ENCODE results near the gene PAM.

Gene PAM

GRCh38 chr5:102787134-102787533, 32.0 kb downstream of the PAM start:
- Histone ChIP-seq H3K4me1 (ENCODE audit: control insufficient read depth, low read depth, low read length) (no peaks in the 10 kb centered on the region), H3K36me3 (ENCODE audit: control insufficient read depth, low read depth, low read length) (no peaks in the 10 kb centered on the region), H3K9ac (ENCODE audit: low read length) (no peak overlapping the region), H3K4me3 (ENCODE audit: low read length) (no peak overlapping the region), H3K9me3 (ENCODE audit: control insufficient read depth, low read depth, low read length) (no peaks in the 10 kb centered on the region), H3K27ac (ENCODE audit: low read length) (no peak overlapping the region), H3K27me3 (ENCODE audit: control insufficient read depth, insufficient read depth, low read length) (no peaks in the 10 kb centered on the region)

GRCh38 chr5:102788788-102789187, 33.7 kb downstream of the PAM start:
- Histone ChIP-seq H3K27me3 (ENCODE audit: control insufficient read depth, insufficient read depth, low read length) (no peaks in the 10 kb centered on the region), H3K27ac (ENCODE audit: low read length) (no peak overlapping the region), H3K4me3 (ENCODE audit: low read length) (no peak overlapping the region), H3K4me1 (ENCODE audit: control insufficient read depth, low read depth, low read length) (no peaks in the 10 kb centered on the region), H3K9ac (ENCODE audit: low read length) (no peak overlapping the region), H3K9me3 (ENCODE audit: control insufficient read depth, low read depth, low read length) (no peaks in the 10 kb centered on the region), H3K36me3 (ENCODE audit: control insufficient read depth, low read depth, low read length) (no peaks in the 10 kb centered on the region)

GRCh38 chr5:102789469-102789868, 34.4 kb downstream of the PAM start:
- H3K4me3 ChIP-seq (ENCODE audit: low read length), result no peak overlapping the region
- H3K27me3 ChIP-seq (ENCODE audit: control insufficient read depth, insufficient read depth, low read length), result no peaks in the 10 kb centered on the region
- H3K36me3 ChIP-seq (ENCODE audit: control insufficient read depth, low read depth, low read length), result no peaks in the 10 kb centered on the region
- H3K9ac ChIP-seq (ENCODE audit: low read length), result no peak overlapping the region
- H3K27ac ChIP-seq (ENCODE audit: low read length), result no peak overlapping the region
- H3K4me1 ChIP-seq (ENCODE audit: control insufficient read depth, low read depth, low read length), result peaks cover 4% of the 10 kb centered on the region
- H3K9me3 ChIP-seq (ENCODE audit: control insufficient read depth, low read depth, low read length), result no peaks in the 10 kb centered on the region

GRCh38 chr5:102790748-102791147, 35.6 kb downstream of the PAM start:
- Histone ChIP-seq H3K4me1 (ENCODE audit: control insufficient read depth, low read depth, low read length) (peaks cover 17% of the 10 kb centered on the region), H3K9ac (ENCODE audit: low read length) (no peak overlapping the region), H3K27ac (ENCODE audit: low read length) (no peak overlapping the region), H3K4me3 (ENCODE audit: low read length) (no peak overlapping the region), H3K9me3 (ENCODE audit: control insufficient read depth, low read depth, low read length) (no peaks in the 10 kb centered on the region), H3K36me3 (ENCODE audit: control insufficient read depth, low read depth, low read length) (no peaks in the 10 kb centered on the region), H3K27me3 (ENCODE audit: control insufficient read depth, insufficient read depth, low read length) (no peaks in the 10 kb centered on the region)

- no peak overlapping the region for H3K27ac ChIP-seq (ENCODE audit: low read length)
- no peak overlapping the region for H3K9ac ChIP-seq (ENCODE audit: low read length)
- peaks cover 33% of the 10 kb centered on the region for H3K4me1 ChIP-seq (ENCODE audit: control insufficient read depth, low read depth, low read length)
- no peaks in the 10 kb centered on the region for H3K9me3 ChIP-seq (ENCODE audit: control insufficient read depth, low read depth, low read length)
- H3K4me3 ChIP-seq (ENCODE audit: low read length), result no peak overlapping the region
- H3K27me3 ChIP-seq (ENCODE audit: control insufficient read depth, insufficient read depth, low read length), result no peaks in the 10 kb centered on the region
- no peaks in the 10 kb centered on the region for H3K36me3 ChIP-seq (ENCODE audit: control insufficient read depth, low read depth, low read length)
Measured at GRCh38 chr5:102792705-102793104, 37.6 kb downstream of the PAM start.

DNA sequence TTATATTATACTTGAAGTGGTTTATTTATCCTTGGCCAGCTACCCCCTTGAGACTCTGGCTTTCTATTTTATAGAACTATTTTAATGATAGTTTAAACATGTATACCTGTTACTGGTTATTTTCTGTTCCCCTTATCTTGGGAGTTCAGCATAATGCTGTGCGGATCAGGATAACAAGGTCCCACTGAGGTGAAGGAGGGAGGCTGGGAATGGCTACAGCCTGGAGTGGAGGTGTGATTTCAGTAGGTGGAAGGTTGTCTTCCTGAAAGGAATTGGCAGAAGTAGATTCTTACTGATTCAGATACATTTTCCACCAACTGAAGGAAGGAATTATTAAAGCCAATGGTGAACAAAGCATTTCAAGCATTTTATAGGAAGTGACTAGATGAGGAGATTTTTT, 38.9 kb downstream of the PAM start:
- Histone ChIP-seq H3K4me1 (ENCODE audit: control insufficient read depth, low read depth, low read length) (peaks cover 42% of the 10 kb centered on the region), H3K9me3 (ENCODE audit: control insufficient read depth, low read depth, low read length) (no peaks in the 10 kb centered on the region), H3K9ac (ENCODE audit: low read length) (no peak overlapping the region), H3K4me3 (ENCODE audit: low read length) (no peak overlapping the region), H3K27me3 (ENCODE audit: control insufficient read depth, insufficient read depth, low read length) (no peaks in the 10 kb centered on the region), H3K27ac (ENCODE audit: low read length) (no peak overlapping the region), H3K36me3 (ENCODE audit: control insufficient read depth, low read depth, low read length) (no peaks in the 10 kb centered on the region)

- Histone ChIP-seq H3K4me1 (ENCODE audit: control insufficient read depth, low read depth, low read length) (peaks cover 50% of the 10 kb centered on the region), H3K27ac (ENCODE audit: low read length) (no peak overlapping the region), H3K36me3 (ENCODE audit: control insufficient read depth, low read depth, low read length) (no peaks in the 10 kb centered on the region), H3K9ac (ENCODE audit: low read length) (no peak overlapping the region), H3K4me3 (ENCODE audit: low read length) (no peak overlapping the region), H3K9me3 (ENCODE audit: control insufficient read depth, low read depth, low read length) (no peaks in the 10 kb centered on the region), H3K27me3 (ENCODE audit: control insufficient read depth, insufficient read depth, low read length) (no peaks in the 10 kb centered on the region)
Measured at GRCh38 chr5:102794677-102795331, 39.7 kb downstream of the PAM start.

GRCh38 chr5:102795526-102795925, 40.4 kb downstream of the PAM start:
- Histone ChIP-seq H3K9ac (ENCODE audit: low read length) (no peak overlapping the region), H3K27me3 (ENCODE audit: control insufficient read depth, insufficient read depth, low read length) (no peaks in the 10 kb centered on the region), H3K4me1 (ENCODE audit: control insufficient read depth, low read depth, low read length) (peaks cover 53% of the 10 kb centered on the region), H3K27ac (ENCODE audit: low read length) (no peak overlapping the region), H3K36me3 (ENCODE audit: control insufficient read depth, low read depth, low read length) (no peaks in the 10 kb centered on the region), H3K4me3 (ENCODE audit: low read length) (no peak overlapping the region), H3K9me3 (ENCODE audit: control insufficient read depth, low read depth, low read length) (no peaks in the 10 kb centered on the region)

DNA sequence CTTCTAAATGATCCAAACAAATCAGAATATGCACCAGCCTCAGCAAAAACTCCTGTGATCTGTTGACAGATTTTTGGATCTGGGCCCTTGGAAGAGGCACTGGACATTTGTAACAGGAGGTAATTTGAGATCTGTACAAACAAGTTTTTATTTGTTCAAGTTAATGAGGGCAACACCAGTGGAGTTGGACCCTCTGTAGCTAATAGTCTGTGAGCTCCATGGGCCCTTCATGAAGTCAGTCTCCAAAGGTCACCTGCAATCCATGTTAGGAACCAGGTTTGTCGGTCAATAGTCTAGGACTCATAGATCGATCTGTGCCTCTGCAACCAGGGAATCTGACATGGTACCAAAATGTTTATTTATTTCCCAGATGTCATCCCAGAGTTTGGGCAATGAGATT, 40.9 kb downstream of the PAM start:
- Histone ChIP-seq H3K4me1 (ENCODE audit: control insufficient read depth, low read depth, low read length) (peaks cover 55% of the 10 kb centered on the region), H3K9me3 (ENCODE audit: control insufficient read depth, low read depth, low read length) (no peaks in the 10 kb centered on the region), H3K36me3 (ENCODE audit: control insufficient read depth, low read depth, low read length) (no peaks in the 10 kb centered on the region), H3K4me3 (ENCODE audit: low read length) (no peak overlapping the region), H3K27ac (ENCODE audit: low read length) (no peak overlapping the region), H3K27me3 (ENCODE audit: control insufficient read depth, insufficient read depth, low read length) (no peaks in the 10 kb centered on the region), H3K9ac (ENCODE audit: low read length) (no peak overlapping the region)

DNA sequence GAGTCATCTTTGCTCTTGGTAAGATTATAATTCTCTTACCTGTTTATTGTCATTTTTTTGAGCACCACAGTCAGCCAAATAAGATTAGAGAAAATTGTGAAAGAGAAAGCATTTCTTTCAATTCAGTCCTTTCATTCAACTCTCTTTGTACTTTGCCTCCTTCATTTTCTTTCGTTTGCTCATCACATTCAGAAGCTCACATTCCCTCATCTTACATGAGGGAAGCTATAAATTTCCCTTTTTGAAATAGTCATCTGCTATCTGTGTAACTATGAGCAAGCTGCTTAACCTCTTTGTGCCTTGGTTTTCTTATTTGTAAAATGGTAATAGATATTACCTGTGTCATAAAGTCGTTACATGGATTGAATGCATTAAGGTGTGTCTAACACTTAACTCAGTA, 41.4 kb downstream of the PAM start:
- Histone ChIP-seq H3K4me1 (ENCODE audit: control insufficient read depth, low read depth, low read length) (peaks cover 55% of the 10 kb centered on the region), H3K27me3 (ENCODE audit: control insufficient read depth, insufficient read depth, low read length) (no peaks in the 10 kb centered on the region), H3K9ac (ENCODE audit: low read length) (no peak overlapping the region), H3K4me3 (ENCODE audit: low read length) (no peak overlapping the region), H3K9me3 (ENCODE audit: control insufficient read depth, low read depth, low read length) (no peaks in the 10 kb centered on the region), H3K27ac (ENCODE audit: low read length) (no peak overlapping the region), H3K36me3 (ENCODE audit: control insufficient read depth, low read depth, low read length) (no peaks in the 10 kb centered on the region)

- H3K9ac ChIP-seq (ENCODE audit: low read length), result no peak overlapping the region
- H3K27ac ChIP-seq (ENCODE audit: low read length), result no peak overlapping the region
- H3K9me3 ChIP-seq (ENCODE audit: control insufficient read depth, low read depth, low read length), result no peaks in the 10 kb centered on the region
- no peak overlapping the region for H3K4me3 ChIP-seq (ENCODE audit: low read length)
- H3K4me1 ChIP-seq (ENCODE audit: control insufficient read depth, low read depth, low read length), result peaks cover 55% of the 10 kb centered on the region
- H3K27me3 ChIP-seq (ENCODE audit: control insufficient read depth, insufficient read depth, low read length), result no peaks in the 10 kb centered on the region
- no peaks in the 10 kb centered on the region for H3K36me3 ChIP-seq (ENCODE audit: control insufficient read depth, low read depth, low read length)
Measured at GRCh38 chr5:102797322-102797884, 42.3 kb downstream of the PAM start.

DNA sequence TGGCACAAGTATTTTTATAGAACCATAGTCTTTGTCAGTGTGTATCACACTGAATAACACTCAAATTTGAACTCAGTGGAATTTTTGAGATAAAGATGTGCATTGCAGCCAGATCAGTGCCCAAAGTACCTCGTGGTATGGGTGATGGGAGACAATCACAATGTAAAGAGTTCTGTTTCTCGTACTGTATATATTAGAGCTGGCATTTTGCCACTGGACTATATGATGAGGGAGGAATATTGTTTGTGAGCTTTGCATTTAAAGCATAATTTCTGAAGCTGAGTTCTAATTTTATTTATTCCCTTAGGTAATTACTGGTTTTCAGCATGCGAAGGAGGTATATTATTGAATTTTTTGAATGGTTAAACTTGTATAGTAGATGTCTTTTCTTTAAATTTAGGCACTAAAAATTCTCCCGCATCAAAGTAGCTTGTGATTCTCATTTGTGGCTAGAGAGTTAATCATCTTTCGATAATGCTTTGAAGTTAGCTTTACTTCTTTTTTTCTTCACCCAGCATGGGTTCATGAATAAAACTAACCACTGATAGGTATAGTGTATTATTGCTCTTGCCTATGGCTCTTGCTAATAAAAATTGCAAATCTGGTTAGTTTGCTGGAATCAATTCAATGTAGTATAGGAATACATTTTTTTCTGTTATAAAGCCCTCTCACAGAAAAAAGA, 43.1 kb downstream of the PAM start:
- Histone ChIP-seq H3K27me3 (ENCODE audit: control insufficient read depth, insufficient read depth, low read length) (no peaks in the 10 kb centered on the region), H3K27ac (ENCODE audit: low read length) (no peak overlapping the region), H3K36me3 (ENCODE audit: control insufficient read depth, low read depth, low read length) (no peaks in the 10 kb centered on the region), H3K4me1 (ENCODE audit: control insufficient read depth, low read depth, low read length) (peaks cover 55% of the 10 kb centered on the region), H3K9ac (ENCODE audit: low read length) (no peak overlapping the region), H3K4me3 (ENCODE audit: low read length) (no peak overlapping the region), H3K9me3 (ENCODE audit: control insufficient read depth, low read depth, low read length) (no peaks in the 10 kb centered on the region)

Data from iPS-18a (cell line).